Prostate gland (tissue), 2 donors: ENCODE data around the gene PSMB3. TPM values are rescaled to one million over a fixed set of nuclear protein-coding genes. Genes with fewer than 3 reads are reported as not detected.
A peak's percentile ranks its signal among the peaks of the same experiment; 100 is the strongest.

Experiments
- DNase-seq: peaks from one replicate; pipeline ENCODE4 v3.0.0-alpha.2; 2019; ENCODE audit warnings: low spot score
- H3K27ac ChIP-seq, 2 donors: fragments of 200-600 bp; sonication (generic); 2 replicates each; pipeline ENCODE4 v1.5.1; 2017 to 2019
- H3K27me3 ChIP-seq: fragments of 200-600 bp; sonication (generic); replicated peaks from 2 replicates; pipeline ENCODE4 v1.5.1; 2019; ENCODE audit not compliant: insufficient read depth
- H3K36me3 ChIP-seq, 2 donors: fragments of 200-600 bp; sonication (generic); 1 replicate in 1 of 2; 2 replicates in 1 of 2; pipeline versions ENCODE4 v1.5.1 to v1.8.1; 2017 to 2019
- H3K4me1 ChIP-seq: fragments of 200-600 bp; sonication (generic); replicated peaks from 2 replicates; pipeline ENCODE4 v1.5.1; 2019
- H3K4me3 ChIP-seq, 2 donors: fragments of 200-600 bp; sonication (generic); 2 replicates each; pipeline ENCODE4 v1.5.1; 2017 to 2019
- H3K9me3 ChIP-seq: fragments of 200-600 bp; sonication (generic); 2 replicates; pipeline ENCODE4 v1.5.1; 2017
- CTCF ChIP-seq, 4 experiments: fragments of 200-600 bp in 2 of 4; fragments of 450-650 bp in 2 of 4; sonication (generic) in 2 of 4; IDR thresholded peaks; 1 replicate in 3 of 4; 2 replicates in 1 of 4; pipeline ENCODE4 v1.5.1; 2016 to 2019; ENCODE audit warnings: antibody characterized with exemption in 4 of 4, mild to moderate bottlenecking in 2 of 4, moderate library complexity in 2 of 4
- POLR2A ChIP-seq: fragments of 450-650 bp; IDR thresholded peaks from one replicate; pipeline ENCODE4 v1.6.1; 2016; ENCODE audit warnings: antibody characterized with exemption, mild to moderate bottlenecking
- POLR2AphosphoS5 ChIP-seq: sonication (generic); formaldehyde crosslinking; IDR thresholded peaks from one replicate; pipeline ENCODE4 v1.6.1; 2017; ENCODE audit warnings: antibody characterized with exemption
- WGBS: methylation state at CpG from one replicate; pipeline ENCODE4 v1.1.5; 2018; 5-methylcytosine and 5-hydroxymethylcytosine counted together
- intact Hi-C: fragments of 100-400 bp; cut with DNase I; formaldehyde crosslinking; loops from one replicate; pipeline ENCODE4 v1.14.2; 2022
- total RNA-seq, 2 donors: library from RNA; depleted of rRNA; stranded (reverse); fragments of >200 nt; gene quantifications; one replicate each; pipeline ENCODE4 v1.1.0, GENCODE V29; 2016

Gene PSMB3
- total RNA-seq, 2 donors from 2014 or later, result 116 to 192 TPM

GRCh38 chr17:38742411-38743308, 9.9 kb upstream of the PSMB3 start:
- Histone ChIP-seq H3K4me1 (peaks cover 24% of the 10 kb centered on the region), H3K4me3 (no peak overlapping the region)

GRCh38 chr17:38743556-38744171, 8.9 kb upstream of the PSMB3 start:
- H3K36me3 ChIP-seq, result no peaks in the 10 kb centered on the region
- intact Hi-C loops, result loop anchor here (10.0 kb wide), 1 partner anchor 411 kb away; the partner anchor contains the start of gene PLXDC1
- H3K4me1 ChIP-seq, result peaks cover 24% of the 10 kb centered on the region
- H3K9me3 ChIP-seq, result no peaks in the 10 kb centered on the region
- no peak overlapping the region for H3K4me3 ChIP-seq
- H3K27me3 ChIP-seq, result no peaks in the 10 kb centered on the region
- WGBS, result 39% methylated on average over 4 of the region's 4 CpGs
- no peak for DNase-seq
- no peak overlapping the region for H3K27ac ChIP-seq
- no peak for TF ChIP-seq POLR2A
- no peak for TF ChIP-seq CTCF (IDR thresholded peaks at IDR 0.05)
- TF ChIP-seq POLR2AphosphoS5, result no peak

More at GRCh38 chr17:38742411-38743308, 9.9 kb upstream of the PSMB3 start:
- 34% methylated on average over 21 of the region's 22 CpGs for WGBS
- H3K27ac ChIP-seq, result peak overlapping the region; percentile 57 to 69
- no peaks in the 10 kb centered on the region for H3K27me3 ChIP-seq
- H3K9me3 ChIP-seq, result no peaks in the 10 kb centered on the region
- no peak for DNase-seq
- no peaks in the 10 kb centered on the region for H3K36me3 ChIP-seq
- TF ChIP-seq POLR2AphosphoS5 (peak; percentile 12), CTCF (IDR thresholded peaks at IDR 0.05) (no peak), POLR2A (no peak)
- intact Hi-C loops, result loop anchor here (10.0 kb wide), 1 partner anchor 412 kb away; the partner anchor contains the start of gene PLXDC1

GRCh38 chr17:38745545-38745944, 7.0 kb upstream of the PSMB3 start:
- Histone ChIP-seq H3K4me1 (peaks cover 28% of the 10 kb centered on the region), H3K4me3 (no peak overlapping the region), H3K27me3 (no peaks in the 10 kb centered on the region), H3K27ac (peak overlapping the region in 1 of 2 donors; percentile 95), H3K9me3 (no peaks in the 10 kb centered on the region), H3K36me3 (no peaks in the 10 kb centered on the region)
- TF ChIP-seq POLR2A, result no peak
- no peak for TF ChIP-seq POLR2AphosphoS5
- TF ChIP-seq CTCF (IDR thresholded peaks at IDR 0.05), result no peak
- DNase-seq, result no peak
- intact Hi-C loops, result loop anchor here (10.0 kb wide), 1 partner anchor 409 kb away; the partner anchor contains the start of gene PLXDC1
- WGBS, result 53% methylated on average over 4 of the region's 4 CpGs

GRCh38 chr17:38746004-38746848, 6.3 kb upstream of the PSMB3 start:
- Histone ChIP-seq H3K36me3 (no peaks in the 10 kb centered on the region), H3K9me3 (no peaks in the 10 kb centered on the region), H3K27me3 (no peaks in the 10 kb centered on the region), H3K4me3 (peak overlapping the region in 1 of 2 donors; percentile 99), H3K27ac (peak overlapping the region; percentile 86 to 95), H3K4me1 (peaks cover 32% of the 10 kb centered on the region)
- no peak for DNase-seq
- intact Hi-C loops, result loop anchor here (10.0 kb wide), 1 partner anchor 409 kb away; the partner anchor contains the start of gene PLXDC1
- TF ChIP-seq POLR2A, result no peak
- TF ChIP-seq CTCF (IDR thresholded peaks at IDR 0.05), result no peak
- TF ChIP-seq POLR2AphosphoS5, result no peak
- WGBS, result 44% methylated on average over 8 of the region's 8 CpGs
